DOHH2 (cell line): ENCODE measurements around the gene VAV2.

ENCODE experiments used
- H3F3A ChIP-seq: fragments of 200-600 bp; sonication (generic), shearing (Covaris generic); 2 replicates; pipeline ENCODE4 v1.6.0; 2016; ENCODE audit warnings: antibody characterized with exemption, mild to moderate bottlenecking; ENCODE audit not compliant: control insufficient read depth, insufficient read depth
- H3K27ac ChIP-seq: fragments of 200-600 bp; sonication (generic); 2 replicates; pipeline ENCODE4 v1.5.1; 2014; ENCODE audit warnings: low read depth, mild to moderate bottlenecking, low read length, moderate library complexity
- H3K27me3 ChIP-seq: fragments of 200-600 bp; sonication (generic); 2 replicates; pipeline ENCODE4 v1.6.1; 2014; ENCODE audit warnings: mild to moderate bottlenecking, low read length, mixed read lengths; ENCODE audit not compliant: control insufficient read depth
- H3K36me3 ChIP-seq: fragments of 200-600 bp; sonication (generic); 2 replicates; pipeline ENCODE4 v1.6.1; 2014; ENCODE audit warnings: mild to moderate bottlenecking, low read length, moderate library complexity, mixed read lengths; ENCODE audit not compliant: control insufficient read depth
- H3K4me1 ChIP-seq: fragments of 200-600 bp; sonication (generic); 2 replicates; pipeline ENCODE4 v1.6.1; 2014; ENCODE audit warnings: mild to moderate bottlenecking, low read length, mixed read lengths; ENCODE audit not compliant: control insufficient read depth
- H3K4me2 ChIP-seq: fragments of 200-600 bp; sonication (generic); 2 replicates; pipeline ENCODE4 v1.6.0; 2014; ENCODE audit warnings: mild to moderate bottlenecking, low read length, moderate library complexity
- H3K4me3 ChIP-seq: fragments of 200-600 bp; sonication (generic); 2 replicates; pipeline ENCODE4 v1.5.1; 2014; ENCODE audit warnings: mild to moderate bottlenecking, low read length, mixed read lengths
- H3K79me2 ChIP-seq: fragments of 200-600 bp; sonication (generic); 2 replicates; pipeline ENCODE4 v1.6.1; 2014; ENCODE audit warnings: mild to moderate bottlenecking, low read length, mixed read lengths; ENCODE audit not compliant: control insufficient read depth
- H3K9me2 ChIP-seq: fragments of 200-600 bp; sonication (generic); replicated peaks from 2 replicates; pipeline ENCODE4 v1.6.1; 2014; ENCODE audit warnings: mild to moderate bottlenecking, low read length, mixed read lengths; ENCODE audit not compliant: control insufficient read depth
- H3K9me3 ChIP-seq: fragments of 200-600 bp; sonication (generic); 2 replicates; pipeline ENCODE4 v1.6.1; 2014; ENCODE audit warnings: antibody characterized with exemption, low read length, mixed read lengths; ENCODE audit not compliant: control insufficient read depth, insufficient read depth
- H4K20me1 ChIP-seq: fragments of 200-600 bp; sonication (generic); 2 replicates; pipeline ENCODE4 v1.6.0; 2014; ENCODE audit warnings: low read depth, mild to moderate bottlenecking, antibody characterized with exemption, low read length, moderate library complexity; ENCODE audit not compliant: control insufficient read depth, insufficient read depth
- CTCF ChIP-seq: fragments of 200-600 bp; sonication (generic); IDR thresholded peaks from one replicate; pipeline ENCODE4 v1.5.1; 2014; ENCODE audit warnings: antibody characterized with exemption, mild to moderate bottlenecking, low read depth, low read length; ENCODE audit not compliant: poor library complexity, severe bottlenecking
- EZH2phosphoT487 ChIP-seq: fragments of 200-600 bp; sonication (generic); IDR thresholded peaks from 2 replicates; pipeline ENCODE4 v1.6.1; 2017; ENCODE audit warnings: borderline replicate concordance, mild to moderate bottlenecking, antibody characterized with exemption, low read length, moderate library complexity, mixed read lengths

VAV2 gene

DNA sequence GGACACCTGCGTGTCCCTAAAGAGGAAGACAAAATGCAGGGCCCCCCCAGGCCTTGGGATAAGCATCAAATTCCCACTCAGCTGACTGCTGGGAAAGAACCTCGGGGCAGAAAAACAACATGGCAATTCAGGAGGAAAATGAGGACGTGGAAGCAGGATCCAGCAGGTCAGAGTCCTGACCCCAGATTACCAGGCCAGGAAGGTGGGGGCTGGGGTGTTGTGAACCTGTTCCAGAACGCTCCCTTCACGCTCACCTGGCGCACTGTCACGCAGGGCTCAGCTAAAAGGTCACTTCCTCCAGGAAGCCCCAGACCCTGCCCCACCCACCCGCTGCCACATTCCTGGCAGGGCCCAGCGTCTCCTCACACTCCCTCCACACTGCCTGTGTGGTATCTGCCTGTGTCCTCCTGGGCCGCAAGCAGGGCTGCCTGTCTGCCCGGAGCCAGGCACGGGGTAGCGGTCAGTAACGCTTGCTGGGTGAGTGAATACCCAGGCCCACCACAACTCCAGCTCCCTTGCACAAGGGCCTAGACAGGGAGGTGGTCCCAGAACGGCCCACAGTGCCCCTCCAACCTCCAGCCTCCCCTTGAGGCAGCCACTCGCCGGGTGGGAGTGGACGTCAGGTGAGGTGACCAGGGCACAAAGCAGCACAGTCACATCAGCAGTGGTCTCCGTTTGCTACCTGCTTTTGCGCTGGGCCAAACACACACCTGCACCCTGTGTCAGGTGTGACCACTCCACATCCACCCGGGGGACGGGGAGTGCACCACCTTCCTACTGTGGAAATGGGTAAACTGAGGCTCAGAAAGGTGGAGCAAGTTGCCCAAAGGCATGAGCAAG, 18.1 kb downstream of the VAV2 start:
- Histone ChIP-seq H3F3A (no peaks in the 10 kb centered on the region), H3K9me2 (no peaks in the 10 kb centered on the region), H4K20me1 (peaks cover 37% of the 10 kb centered on the region), H3K4me1 (peaks cover 56% of the 10 kb centered on the region), H3K9me3 (no peaks in the 10 kb centered on the region), H3K36me3 (no peaks in the 10 kb centered on the region), H3K4me2 (peak overlapping the region; percentile 53), H3K27ac (no peak overlapping the region), H3K79me2 (peaks cover 99% of the 10 kb centered on the region), H3K4me3 (peak overlapping the region; percentile 40), H3K27me3 (no peaks in the 10 kb centered on the region)
- TF ChIP-seq EZH2phosphoT487, result no peak
- TF ChIP-seq CTCF, result no peak

DNA sequence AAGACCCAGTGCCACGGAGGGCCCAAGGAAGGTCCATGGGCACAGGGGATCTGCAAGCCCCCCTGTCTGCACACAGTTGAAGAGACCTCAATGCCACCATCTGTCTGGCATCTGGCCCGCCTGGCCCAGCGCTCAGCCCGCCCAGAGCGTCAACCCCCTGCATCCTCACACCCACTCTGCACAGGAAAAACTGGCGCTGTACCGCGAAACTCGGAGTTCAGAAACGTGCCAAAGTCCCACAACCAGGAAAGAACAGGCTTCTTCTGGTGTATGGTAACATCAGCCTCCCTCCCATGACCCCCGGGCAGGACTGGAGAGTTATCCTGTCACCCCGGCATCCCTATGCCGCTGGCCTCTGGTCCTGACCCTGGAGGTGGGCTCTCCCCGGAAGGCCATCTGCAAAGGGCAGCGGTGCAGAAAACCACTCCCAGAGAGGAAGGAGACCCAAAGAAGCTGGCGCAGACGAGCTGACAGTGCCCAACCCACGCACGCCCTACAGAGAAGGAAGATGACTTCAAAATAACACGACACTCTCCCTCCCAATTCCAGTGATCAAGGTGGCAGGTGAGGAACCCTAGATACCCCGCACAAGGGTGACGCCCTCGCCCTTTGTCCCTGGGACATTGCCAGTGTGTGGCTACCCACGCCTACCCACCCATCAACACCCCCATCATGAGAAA, 18.9 kb downstream of the VAV2 start:
- H3K4me3 ChIP-seq, result peak overlapping the region; percentile 40
- peaks cover 99% of the 10 kb centered on the region for H3K79me2 ChIP-seq
- H4K20me1 ChIP-seq, result peaks cover 31% of the 10 kb centered on the region
- peaks cover 58% of the 10 kb centered on the region for H3K4me1 ChIP-seq
- H3K9me2 ChIP-seq, result no peaks in the 10 kb centered on the region
- H3K27me3 ChIP-seq, result no peaks in the 10 kb centered on the region
- H3F3A ChIP-seq, result no peaks in the 10 kb centered on the region
- no peaks in the 10 kb centered on the region for H3K36me3 ChIP-seq
- no peak overlapping the region for H3K27ac ChIP-seq
- no peaks in the 10 kb centered on the region for H3K9me3 ChIP-seq
- no peak for TF ChIP-seq CTCF
- no peak for TF ChIP-seq EZH2phosphoT487
- H3K4me2 ChIP-seq, result peak overlapping the region; percentile 53

DNA sequence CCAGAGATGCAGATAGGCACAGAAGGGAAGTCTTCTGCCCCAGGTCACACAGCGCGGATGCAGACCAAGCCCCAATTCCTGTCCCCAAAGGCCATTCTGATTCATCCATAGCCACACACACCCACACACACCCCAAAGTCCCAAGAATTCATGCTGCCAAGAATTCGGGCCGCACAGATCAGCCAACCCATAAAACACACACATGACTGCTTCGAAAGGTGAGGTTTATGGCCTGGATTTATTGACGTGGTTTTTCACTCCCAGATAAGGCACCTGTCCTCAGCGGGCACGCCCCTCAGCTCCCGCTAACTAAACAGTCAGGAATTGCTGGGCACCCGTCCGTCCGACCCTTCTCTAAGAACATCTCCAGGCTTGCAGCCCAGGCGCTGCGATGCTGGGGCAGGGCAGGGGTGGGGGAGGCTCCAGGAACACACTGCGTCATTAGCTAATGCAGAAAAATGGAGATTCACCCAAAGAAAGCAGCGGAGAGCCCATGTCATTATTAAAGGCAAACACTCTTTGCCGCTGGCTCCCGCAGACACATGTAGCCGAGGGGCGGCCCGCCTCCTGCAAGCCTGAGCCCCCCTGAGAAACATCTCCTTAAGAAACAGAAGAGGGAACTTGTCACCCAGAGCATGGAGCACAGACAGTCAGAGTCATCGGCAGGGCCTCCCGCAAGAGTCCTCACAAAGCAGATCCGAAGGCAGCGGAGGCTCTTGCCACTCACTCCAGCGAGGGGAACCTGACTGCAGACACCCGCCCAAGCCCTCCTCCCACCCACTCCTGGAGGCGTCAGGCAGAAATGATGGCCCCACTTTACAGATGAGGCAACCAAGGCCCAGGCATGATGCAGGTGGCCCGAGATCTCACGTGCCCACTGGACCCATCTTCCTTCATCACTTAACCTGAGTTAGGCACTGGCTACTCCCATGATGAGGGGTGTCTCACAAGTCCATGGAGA, 19.9 kb downstream of the VAV2 start:
- Histone ChIP-seq H3K36me3 (no peaks in the 10 kb centered on the region), H3K27me3 (no peaks in the 10 kb centered on the region), H3F3A (peaks cover 2% of the 10 kb centered on the region; the same call in 1 of the 2 replicates), H3K27ac (no peak overlapping the region), H3K79me2 (peaks cover 99% of the 10 kb centered on the region), H3K4me3 (no peak overlapping the region), H3K4me2 (no peak overlapping the region), H3K9me2 (no peaks in the 10 kb centered on the region), H3K4me1 (peaks cover 58% of the 10 kb centered on the region), H4K20me1 (peaks cover 28% of the 10 kb centered on the region), H3K9me3 (no peaks in the 10 kb centered on the region)
- TF ChIP-seq EZH2phosphoT487, result no peak
- TF ChIP-seq CTCF, result no peak
